HEK293 (cell line): ENCODE data around the gene INO80B.
A peak's percentile ranks its signal among the peaks of the same experiment; 100 is the strongest.

Experiments
- GLI2 ChIP-seq: fragments of 450-650 bp; formaldehyde crosslinking; IDR thresholded peaks from 2 replicates; pipeline ENCODE4; 2017; ENCODE audit warnings: missing biosample characterization, missing genetic modification characterization, low read depth, borderline replicate concordance
- HIC1 ChIP-seq: fragments of 450-650 bp; formaldehyde crosslinking; IDR thresholded peaks from 2 replicates; pipeline ENCODE4 v1.5.1; 2016; ENCODE audit warnings: missing biosample characterization, missing genetic modification characterization
- HOXD13 ChIP-seq: sonication (generic); formaldehyde crosslinking; IDR thresholded peaks from 2 replicates; pipeline ENCODE4 v1.8.0; 2022; ENCODE audit warnings: missing genetic modification reagents, borderline replicate concordance
- PRDM1 ChIP-seq: fragments of 450-650 bp; formaldehyde crosslinking; IDR thresholded peaks from 2 replicates; pipeline ENCODE4; 2016; ENCODE audit warnings: missing biosample characterization, missing genetic modification characterization
- SALL2 ChIP-seq: fragments of 450-650 bp; formaldehyde crosslinking; IDR thresholded peaks from 2 replicates; pipeline ENCODE4 v1.5.0; 2017; ENCODE audit warnings: missing biosample characterization, mild to moderate bottlenecking, missing genetic modification characterization, borderline replicate concordance
- SCRT1 ChIP-seq: fragments of 450-650 bp; formaldehyde crosslinking; IDR thresholded peaks from 2 replicates; pipeline ENCODE4 v1.5.1; 2016; ENCODE audit warnings: missing biosample characterization, missing genetic modification characterization, borderline replicate concordance
- SP3 ChIP-seq: fragments of 450-650 bp; formaldehyde crosslinking; IDR thresholded peaks from 2 replicates; pipeline ENCODE4 v1.5.1; 2016; ENCODE audit warnings: missing biosample characterization, missing genetic modification characterization
- TCF7L2 ChIP-seq: IDR thresholded peaks from 2 replicates; pipeline ENCODE4 v1.6.1; 2011; ENCODE audit warnings: low read depth, mild to moderate bottlenecking, inconsistent platforms, low read length, moderate library complexity, borderline replicate concordance
- WT1 ChIP-seq: fragments of 450-650 bp; formaldehyde crosslinking; IDR thresholded peaks from 2 replicates; pipeline ENCODE4 v1.5.1; 2016; ENCODE audit warnings: missing biosample characterization, missing genetic modification characterization
- ZBTB1 ChIP-seq: fragments of 450-650 bp; formaldehyde crosslinking; IDR thresholded peaks from 2 replicates; pipeline ENCODE4 v1.5.1; 2016; ENCODE audit warnings: missing biosample characterization, missing genetic modification characterization
- ZBTB17 ChIP-seq: fragments of 450-650 bp; formaldehyde crosslinking; IDR thresholded peaks from 2 replicates; pipeline ENCODE4 v1.5.1; 2016; ENCODE audit warnings: missing biosample characterization, missing genetic modification characterization
- ZBTB21 ChIP-seq: fragments of 450-650 bp; formaldehyde crosslinking; IDR thresholded peaks from 2 replicates; pipeline ENCODE4 v1.5.1; 2017; ENCODE audit warnings: missing biosample characterization, missing genetic modification characterization
- ZBTB8A ChIP-seq: fragments of 450-650 bp; formaldehyde crosslinking; IDR thresholded peaks from 2 replicates; pipeline ENCODE4 v1.5.1; 2016; ENCODE audit warnings: missing biosample characterization, missing genetic modification characterization
- ZNF112 ChIP-seq: fragments of 450-650 bp; formaldehyde crosslinking; IDR thresholded peaks from 2 replicates; pipeline ENCODE4 v1.5.0; 2017; ENCODE audit warnings: missing biosample characterization, missing genetic modification characterization
- ZNF121 ChIP-seq: fragments of 450-650 bp; formaldehyde crosslinking; IDR thresholded peaks from 2 replicates; pipeline ENCODE4 v1.5.1; 2016; ENCODE audit warnings: missing biosample characterization, missing genetic modification characterization
- ZNF133 ChIP-seq: fragments of 450-650 bp; formaldehyde crosslinking; IDR thresholded peaks from 2 replicates; pipeline ENCODE4 v1.5.1; 2016; ENCODE audit warnings: missing biosample characterization, missing genetic modification characterization
- ZNF140 ChIP-seq: fragments of 450-650 bp; formaldehyde crosslinking; IDR thresholded peaks from 2 replicates; pipeline ENCODE4 v1.5.1; 2016; ENCODE audit warnings: missing biosample characterization, missing genetic modification characterization
- ZNF19 ChIP-seq: fragments of 450-650 bp; formaldehyde crosslinking; IDR thresholded peaks from 2 replicates; pipeline ENCODE4; 2016; ENCODE audit warnings: missing biosample characterization, missing genetic modification characterization, low read depth
- ZNF2 ChIP-seq: fragments of 450-650 bp; formaldehyde crosslinking; IDR thresholded peaks from 2 replicates; pipeline ENCODE4 v1.5.1; 2016; ENCODE audit warnings: missing biosample characterization, missing genetic modification characterization
- ZNF292 ChIP-seq: fragments of 450-650 bp; formaldehyde crosslinking; IDR thresholded peaks from 2 replicates; pipeline ENCODE4 v1.5.1; 2016; ENCODE audit warnings: low read depth, missing biosample characterization, missing genetic modification characterization, borderline replicate concordance
- ZNF335 ChIP-seq: fragments of 450-650 bp; formaldehyde crosslinking; conservative IDR thresholded peaks from 2 replicates; pipeline ENCODE4 v1.5.1; 2016; ENCODE audit warnings: missing biosample characterization, missing genetic modification characterization
- ZNF341 ChIP-seq: fragments of 450-650 bp; formaldehyde crosslinking; IDR thresholded peaks from 2 replicates; pipeline ENCODE4; 2016; ENCODE audit warnings: low read depth, missing biosample characterization, missing genetic modification characterization
- ZNF350 ChIP-seq: fragments of 450-650 bp; formaldehyde crosslinking; IDR thresholded peaks from 2 replicates; pipeline ENCODE4 v1.5.0; 2017; ENCODE audit warnings: missing biosample characterization, mild to moderate bottlenecking, missing genetic modification characterization
- ZNF394 ChIP-seq: fragments of 450-650 bp; formaldehyde crosslinking; IDR thresholded peaks from 2 replicates; pipeline ENCODE4 v1.5.1; 2016; ENCODE audit warnings: missing biosample characterization, missing genetic modification characterization, mild to moderate bottlenecking, moderate library complexity, borderline replicate concordance
- ZNF398 ChIP-seq: fragments of 450-650 bp; formaldehyde crosslinking; IDR thresholded peaks from 2 replicates; pipeline ENCODE4 v1.5.1; 2017; ENCODE audit warnings: missing biosample characterization, missing genetic modification characterization
- ZNF404 ChIP-seq: fragments of 450-650 bp; formaldehyde crosslinking; IDR thresholded peaks from 2 replicates; pipeline ENCODE4 v1.5.1; 2017; ENCODE audit warnings: missing biosample characterization, missing genetic modification characterization
- ZNF416 ChIP-seq: fragments of 450-650 bp; formaldehyde crosslinking; IDR thresholded peaks from 2 replicates; pipeline ENCODE4 v1.5.1; 2016; ENCODE audit warnings: missing biosample characterization, missing genetic modification characterization
- ZNF473 ChIP-seq: fragments of 450-650 bp; formaldehyde crosslinking; IDR thresholded peaks from 2 replicates; pipeline ENCODE4 v1.5.1; 2017; ENCODE audit warnings: missing biosample characterization, missing genetic modification characterization
- ZNF501 ChIP-seq: fragments of 450-650 bp; formaldehyde crosslinking; IDR thresholded peaks from 2 replicates; pipeline ENCODE4 v1.5.1; 2016; ENCODE audit warnings: missing biosample characterization, missing genetic modification characterization
- ZNF585B ChIP-seq: fragments of 450-650 bp; formaldehyde crosslinking; IDR thresholded peaks from 2 replicates; pipeline ENCODE4 v1.5.1; 2016; ENCODE audit warnings: missing biosample characterization, missing genetic modification characterization
- ZNF610 ChIP-seq: fragments of 450-650 bp; formaldehyde crosslinking; IDR thresholded peaks from 2 replicates; pipeline ENCODE4 v1.5.1; 2016; ENCODE audit warnings: missing biosample characterization, missing genetic modification characterization, borderline replicate concordance
- ZNF76 ChIP-seq: fragments of 450-650 bp; formaldehyde crosslinking; IDR thresholded peaks from 2 replicates; pipeline ENCODE4; 2016; ENCODE audit warnings: low read depth, missing biosample characterization, missing genetic modification characterization, borderline replicate concordance
- ZNF785 ChIP-seq: fragments of 450-650 bp; formaldehyde crosslinking; IDR thresholded peaks from 2 replicates; pipeline ENCODE4 v1.5.1; 2016; ENCODE audit warnings: missing biosample characterization, missing genetic modification characterization
- ZSCAN30 ChIP-seq: fragments of 450-650 bp; IDR thresholded peaks from 2 replicates; pipeline ENCODE4 v1.5.1; 2018; ENCODE audit warnings: missing biosample characterization, mild to moderate bottlenecking, missing genetic modification characterization, moderate library complexity
- TF ChIP-seq, protein P1 (sequence below): fragments of 450-650 bp; formaldehyde crosslinking; IDR thresholded peaks from 2 replicates; pipeline ENCODE4 v1.5.1; 2016; ENCODE audit warnings: missing biosample characterization, missing genetic modification characterization

The INO80B gene

GRCh38 chr2:74454654-74455511 lies at the start of gene INO80B (continued):
- TF ChIP-seq ZNF785 (tag by site-specific recombination) (no peak), ZNF416 (tag by site-specific recombination) (no peak), ZNF112 (tag by site-specific recombination) (no peak), ZBTB1 (tag by site-specific recombination) (no peak), HOXD13 (CRISPR knock-in tag) (no peak), ZNF394 (peak; percentile 88), ZSCAN30 (tag by site-specific recombination) (peak; percentile 41; the same call in 1 of the 2 replicates), ZBTB21 (tag by site-specific recombination) (peak; percentile 72; the same call in 1 of the 2 replicates), ZNF19 (tag by site-specific recombination) (no peak), ZNF404 (no peak), WT1 (tag by site-specific recombination) (peak; percentile 28; the same call in 1 of the 2 replicates), ZNF610 (tag by site-specific recombination) (peak; percentile 65; the same call in 1 of the 2 replicates), SALL2 (tag by site-specific recombination) (no peak), ZNF2 (tag by site-specific recombination) (peak; percentile 71), ZNF473 (tag by site-specific recombination) (no peak), TCF7L2 (no peak), ZNF501 (tag by site-specific recombination) (peak; percentile 99), SCRT1 (tag by site-specific recombination) (peak; percentile 95), PRDM1 (tag by site-specific recombination) (no peak), ZNF133 (no peak), ZNF76 (tag by site-specific recombination) (peak; percentile 91), ZNF335 (tag by site-specific recombination) (peak; percentile 85), ZNF350 (tag by site-specific recombination) (no peak), ZNF121 (tag by site-specific recombination) (no peak), GLI2 (no peak), HIC1 (tag by site-specific recombination) (no peak), ZBTB8A (tag by site-specific recombination) (peak; percentile 49), ZNF585B (tag by site-specific recombination) (no peak), SP3 (tag by site-specific recombination) (peak; percentile 99), ZNF140 (tag by site-specific recombination) (no peak), ZNF398 (tag by site-specific recombination) (no peak), ZBTB17 (tag by site-specific recombination) (peak; percentile 96), ZNF341 (tag by site-specific recombination) (peak; percentile 71), ZNF292 (tag by site-specific recombination) (no peak)
- TF ChIP-seq, protein P1, sequence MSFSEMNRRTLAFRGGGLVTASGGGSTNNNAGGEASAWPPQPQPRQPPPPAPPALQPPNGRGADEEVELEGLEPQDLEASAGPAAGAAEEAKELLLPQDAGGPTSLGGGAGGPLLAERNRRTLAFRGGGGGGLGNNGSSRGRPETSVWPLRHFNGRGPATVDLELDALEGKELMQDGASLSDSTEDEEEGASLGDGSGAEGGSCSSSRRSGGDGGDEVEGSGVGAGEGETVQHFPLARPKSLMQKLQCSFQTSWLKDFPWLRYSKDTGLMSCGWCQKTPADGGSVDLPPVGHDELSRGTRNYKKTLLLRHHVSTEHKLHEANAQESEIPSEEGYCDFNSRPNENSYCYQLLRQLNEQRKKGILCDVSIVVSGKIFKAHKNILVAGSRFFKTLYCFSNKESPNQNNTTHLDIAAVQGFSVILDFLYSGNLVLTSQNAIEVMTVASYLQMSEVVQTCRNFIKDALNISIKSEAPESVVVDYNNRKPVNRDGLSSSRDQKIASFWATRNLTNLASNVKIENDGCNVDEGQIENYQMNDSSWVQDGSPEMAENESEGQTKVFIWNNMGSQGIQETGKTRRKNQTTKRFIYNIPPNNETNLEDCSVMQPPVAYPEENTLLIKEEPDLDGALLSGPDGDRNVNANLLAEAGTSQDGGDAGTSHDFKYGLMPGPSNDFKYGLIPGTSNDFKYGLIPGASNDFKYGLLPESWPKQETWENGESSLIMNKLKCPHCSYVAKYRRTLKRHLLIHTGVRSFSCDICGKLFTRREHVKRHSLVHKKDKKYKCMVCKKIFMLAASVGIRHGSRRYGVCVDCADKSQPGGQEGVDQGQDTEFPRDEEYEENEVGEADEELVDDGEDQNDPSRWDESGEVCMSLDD (tag by site-specific recombination): no peak
